Pancreas (tissue), 10 donors: ENCODE data around the gene PTGIS. TPM values are rescaled to one million over a fixed set of nuclear protein-coding genes. Genes with fewer than 3 reads are reported as not detected.

Source experiments
- ATAC-seq, 4 donors: fragments of 200-7000 bp; cut with Tn5 transposase; one replicate each; pipeline versions ENCODE4 v1.8.0 to v1.9.1; 2020; ENCODE audit warnings: mild to moderate bottlenecking in 4 of 4, moderate library complexity in 4 of 4
- DNase-seq, 6 donors: peaks; one replicate each; pipeline ENCODE4 v3.0.0-alpha.2; 2020
- FAIRE-seq: peaks from 2 replicates; lab custom pipeline; 2012; peaks lifted over from hg19 to GRCh38; lab: Jason Lieb, UNC
- H3K27ac ChIP-seq, 4 donors: fragments of 200-600 bp; sonication (generic); 1 replicate in 3 of 4; 2 replicates in 1 of 4; pipeline versions ENCODE4 v1.5.0 to v1.8.0; 2020
- H3K27me3 ChIP-seq, 4 donors: fragments of 200-600 bp; one replicate each; pipeline ENCODE4 v1.8.0; 2021
- H3K36me3 ChIP-seq, 3 donors: fragments of 200-600 bp; sonication (generic) in 1 of 3; one replicate each; pipeline versions ENCODE4 v1.5.0 to v1.8.0; 2020 to 2021
- H3K4me1 ChIP-seq, 3 donors: fragments of 200-600 bp; one replicate each; pipeline ENCODE4 v1.8.0; 2021
- H3K4me3 ChIP-seq, 4 donors: fragments of 200-600 bp; sonication (generic) in 2 of 4; one replicate each; pipeline versions ENCODE4 v1.5.0 to v1.8.0; 2020 to 2021
- H3K9me3 ChIP-seq, 4 donors: fragments of 200-600 bp; one replicate each; pipeline ENCODE4 v1.8.0; 2021
- CTCF ChIP-seq, 4 donors: fragments of 200-600 bp; sonication (generic) in 3 of 4; IDR thresholded peaks; one replicate each; pipeline versions ENCODE4 v1.5.0 to v1.8.0; 2021; ENCODE audit warnings: antibody characterized with exemption in 4 of 4
- WGBS, 2 donors: extraction: QIAGEN DNeasy Blood & Tissue Kit; methylation state at CpG; one replicate each; pipeline ENCODE4 v1.1.7; 2013; 5-methylcytosine and 5-hydroxymethylcytosine counted together
- intact Hi-C, 3 donors: fragments of 100-400 bp; cut with DNase I; formaldehyde crosslinking; loops; one replicate each; pipeline versions ENCODE4 v1.11.1 to v1.14.2; 2022
- polyA plus RNA-seq, 2 donors: library from polyadenylated mRNA; stranded (reverse); fragments of 200-250 nt; gene quantifications; one replicate each; pipeline ENCODE4 v1.2.3, GENCODE V29; 2013
- total RNA-seq, 6 donors: library from RNA; stranded (reverse); fragmentation: NEBNext Ultra II Directional in 4 of 6; extraction: Animal tissue kit (Norgen Biotek cat#: 25700) in 4 of 6; gene quantifications; one replicate each; pipeline versions ENCODE4 v1.2.1 to v1.2.4, GENCODE V29; 2021 to 2023
- donor health status: healthy with polysubstance abuse.
- donor health status: DM: no; HTN: no; CAD: no; lungs with moderate emphysema.
- donor health status: DM: no; HTN: no; CAD: no.
- donor health status: control.
- donor health status: control.
- donor health status: Bipolar disorder and iron deficiency.
- donor health status: DM: yes; HTN: yes; CAD: no.
- donor health status: DM: no; HTN: no; CAD: no.
- donor health status: DM: no; HTN: no; CAD: no.
- donor health status: DM: yes; HTN: yes; CAD: no.

The PTGIS gene
- total and polyA plus RNA-seq, 8 donors, result 1.2 to 16.2 (median 2.9) TPM

GRCh38 chr20:49523767-49524360, 44.1 kb downstream of the PTGIS start:
- intact Hi-C loops, result no loop called here
- H3K4me1 ChIP-seq, result no peaks in the 10 kb centered on the region
- DNase-seq, result no peak
- no peaks in the 10 kb centered on the region for H3K27me3 ChIP-seq
- no peak overlapping the region for H3K4me3 ChIP-seq
- TF ChIP-seq CTCF (IDR thresholded peaks at IDR 0.05), result no peak
- FAIRE-seq, result no peak
- H3K9me3 ChIP-seq, result no peaks in the 10 kb centered on the region
- ATAC-seq, result no peak
- WGBS, 2 donors, result 88 to 90% methylated on average over 8 of the region's 8 CpGs
- H3K27ac ChIP-seq, result no peak overlapping the region
- H3K36me3 ChIP-seq, result no peaks in the 10 kb centered on the region

GRCh38 chr20:49521356-49521755, 46.6 kb downstream of the PTGIS start:
- ATAC-seq (no peak), FAIRE-seq (no peak), DNase-seq (no peak)
- H3K9me3 ChIP-seq, result no peaks in the 10 kb centered on the region
- TF ChIP-seq CTCF (IDR thresholded peaks at IDR 0.05), result no peak
- H3K4me3 ChIP-seq, result no peak overlapping the region
- H3K27ac ChIP-seq, result no peak overlapping the region
- intact Hi-C loops, result no loop called here
- H3K4me1 ChIP-seq, result no peaks in the 10 kb centered on the region
- H3K27me3 ChIP-seq, result no peaks in the 10 kb centered on the region
- WGBS, 2 donors, result 69 to 80% methylated on average over 4 of the region's 4 CpGs
- H3K36me3 ChIP-seq, result no peaks in the 10 kb centered on the region

GRCh38 chr20:49519777-49520359, 48.1 kb downstream of the PTGIS start:
- ATAC-seq (no peak), FAIRE-seq (no peak), DNase-seq (no peak)
- 81 to 83% methylated on average over 5 of the region's 5 CpGs for WGBS, 2 donors
- TF ChIP-seq CTCF (IDR thresholded peaks at IDR 0.05), result no peak
- Histone ChIP-seq H3K27ac (no peak overlapping the region), H3K9me3 (no peaks in the 10 kb centered on the region), H3K36me3 (no peaks in the 10 kb centered on the region), H3K27me3 (no peaks in the 10 kb centered on the region), H3K4me3 (no peak overlapping the region), H3K4me1 (no peaks in the 10 kb centered on the region)
- intact Hi-C loops, result loop anchor here in 1 of 3 donors (10.0 kb wide), 1 partner anchor 185 kb away; no protein-coding TSS in a partner anchor

GRCh38 chr20:49519212-49519712, 48.7 kb downstream of the PTGIS start:
- TF ChIP-seq CTCF (IDR thresholded peaks at IDR 0.05), result no peak
- FAIRE-seq (no peak), ATAC-seq (no peak), DNase-seq (no peak)
- no peak overlapping the region for H3K4me3 ChIP-seq
- 45 to 58% methylated on average over 4 of the region's 4 CpGs for WGBS, 2 donors
- H3K4me1 ChIP-seq, result no peaks in the 10 kb centered on the region
- H3K27me3 ChIP-seq, result no peaks in the 10 kb centered on the region
- H3K36me3 ChIP-seq, result no peaks in the 10 kb centered on the region
- H3K9me3 ChIP-seq, result no peaks in the 10 kb centered on the region
- H3K27ac ChIP-seq, result no peak overlapping the region
- intact Hi-C loops, result loop anchor here in 1 of 3 donors (10.0 kb wide), 1 partner anchor 184 kb away; no protein-coding TSS in a partner anchor

GRCh38 chr20:49518576-49518975, 49.4 kb downstream of the PTGIS start:
- Histone ChIP-seq H3K27me3 (no peaks in the 10 kb centered on the region), H3K27ac (no peak overlapping the region), H3K36me3 (no peaks in the 10 kb centered on the region), H3K4me3 (no peak overlapping the region), H3K4me1 (no peaks in the 10 kb centered on the region), H3K9me3 (no peaks in the 10 kb centered on the region)
- 61 to 72% methylated on average over 5 of the region's 5 CpGs for WGBS, 2 donors
- FAIRE-seq (no peak), DNase-seq (no peak), ATAC-seq (no peak)
- intact Hi-C loops, result loop anchor here in 1 of 3 donors (10.0 kb wide), 1 partner anchor 184 kb away; no protein-coding TSS in a partner anchor
- TF ChIP-seq CTCF (IDR thresholded peaks at IDR 0.05), result no peak
